AG09319 (cell line): Measurements from ENCODE around the gene SDHB.
"Not testable (repeated sequence)": the region's sequence is repeated elsewhere in the genome, so short reads cannot be mapped to it uniquely, and the experiment has no call there.

ENCODE experiments used
- DNase-seq: peaks from one replicate; pipeline ENCODE4 v3.0.0-alpha.2; 2010; ENCODE audit warnings: low read depth; ENCODE audit errors: extremely low read depth
- TF ChIP-seq, protein P1 (sequence below): IDR thresholded peaks from 2 replicates; pipeline ENCODE4 v1.5.1; 2011; ENCODE audit warnings: low read depth, mild to moderate bottlenecking, inconsistent platforms, low read length, moderate library complexity

Gene SDHB

DNA sequence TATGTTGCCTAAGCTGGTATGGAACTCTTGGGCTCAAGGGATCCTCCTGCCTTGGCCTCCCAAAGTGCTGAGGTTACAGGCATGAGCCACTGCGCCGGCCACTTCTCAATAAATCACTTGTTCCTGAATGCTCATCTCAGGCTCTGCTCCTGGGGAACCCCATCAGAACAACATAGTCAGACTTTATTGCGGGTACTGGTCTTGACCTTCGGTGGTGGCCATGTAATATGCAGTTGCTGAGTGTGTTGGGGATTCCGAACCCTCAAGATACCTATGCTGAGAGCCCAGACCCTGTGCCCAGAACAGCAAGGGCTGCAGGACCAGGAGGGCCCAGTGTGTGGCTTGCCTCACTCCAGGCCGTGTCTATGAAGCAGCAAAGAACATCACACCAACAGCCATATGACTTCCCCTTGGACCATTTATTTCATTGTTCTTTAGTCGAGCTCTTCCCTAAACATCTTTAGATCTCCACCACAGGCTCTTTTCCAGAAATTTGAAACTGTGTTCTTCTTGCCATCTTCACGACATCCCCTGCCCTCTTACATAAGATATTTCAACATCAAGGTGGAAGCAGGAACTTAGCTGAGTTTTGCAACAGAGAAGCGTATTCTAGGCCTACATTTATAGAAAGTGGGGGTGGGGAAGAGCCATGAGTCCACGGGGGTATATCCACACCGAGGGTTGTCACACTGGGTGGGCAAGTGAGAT is 12.7 kb upstream of the SDHB start:
- no peak for DNase-seq
- TF ChIP-seq, protein P1, sequence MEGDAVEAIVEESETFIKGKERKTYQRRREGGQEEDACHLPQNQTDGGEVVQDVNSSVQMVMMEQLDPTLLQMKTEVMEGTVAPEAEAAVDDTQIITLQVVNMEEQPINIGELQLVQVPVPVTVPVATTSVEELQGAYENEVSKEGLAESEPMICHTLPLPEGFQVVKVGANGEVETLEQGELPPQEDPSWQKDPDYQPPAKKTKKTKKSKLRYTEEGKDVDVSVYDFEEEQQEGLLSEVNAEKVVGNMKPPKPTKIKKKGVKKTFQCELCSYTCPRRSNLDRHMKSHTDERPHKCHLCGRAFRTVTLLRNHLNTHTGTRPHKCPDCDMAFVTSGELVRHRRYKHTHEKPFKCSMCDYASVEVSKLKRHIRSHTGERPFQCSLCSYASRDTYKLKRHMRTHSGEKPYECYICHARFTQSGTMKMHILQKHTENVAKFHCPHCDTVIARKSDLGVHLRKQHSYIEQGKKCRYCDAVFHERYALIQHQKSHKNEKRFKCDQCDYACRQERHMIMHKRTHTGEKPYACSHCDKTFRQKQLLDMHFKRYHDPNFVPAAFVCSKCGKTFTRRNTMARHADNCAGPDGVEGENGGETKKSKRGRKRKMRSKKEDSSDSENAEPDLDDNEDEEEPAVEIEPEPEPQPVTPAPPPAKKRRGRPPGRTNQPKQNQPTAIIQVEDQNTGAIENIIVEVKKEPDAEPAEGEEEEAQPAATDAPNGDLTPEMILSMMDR, result no peak

DNA sequence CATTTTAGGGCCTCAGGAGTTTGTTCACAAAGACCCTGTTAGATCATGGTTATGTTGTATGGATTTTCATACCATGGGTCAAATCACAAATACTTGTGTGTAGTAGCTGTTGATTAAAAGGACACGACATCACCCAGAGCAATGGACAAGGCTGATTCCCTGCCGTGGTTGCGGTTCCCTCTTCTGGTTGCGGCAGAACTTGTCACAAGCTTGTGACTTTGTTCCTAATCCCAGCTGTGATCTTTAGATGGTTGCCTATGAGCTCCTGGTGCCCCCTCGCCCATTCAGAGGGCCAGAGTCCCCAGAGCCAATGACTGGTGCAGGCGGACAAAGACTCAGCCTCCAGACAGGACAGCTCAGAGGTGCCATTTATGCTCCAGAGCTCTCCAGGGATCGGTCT is 11.8 kb upstream of the SDHB start:
- TF ChIP-seq, protein P1, result no peak
- no peak for DNase-seq

DNA sequence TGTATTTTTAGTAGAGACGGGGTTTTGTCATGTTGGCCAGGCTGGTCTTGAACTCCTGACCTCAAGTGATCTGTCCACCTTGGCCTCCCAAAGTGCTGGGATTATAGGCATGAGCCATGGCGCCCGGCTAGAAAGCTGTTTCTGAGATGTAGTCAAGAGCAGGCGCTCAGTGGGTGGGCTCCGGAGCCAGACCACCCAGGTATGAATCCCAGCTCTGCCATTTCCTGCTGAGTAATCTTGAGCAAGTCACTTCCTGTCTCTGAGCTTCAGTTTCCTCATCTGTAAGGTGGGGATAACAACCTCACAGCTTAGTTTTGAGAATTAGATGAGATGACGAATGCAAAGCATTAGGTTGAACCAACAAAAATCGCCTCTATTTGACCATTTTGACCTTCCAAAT is 8.9 kb upstream of the SDHB start:
- not testable (repeated sequence) for DNase-seq

DNA sequence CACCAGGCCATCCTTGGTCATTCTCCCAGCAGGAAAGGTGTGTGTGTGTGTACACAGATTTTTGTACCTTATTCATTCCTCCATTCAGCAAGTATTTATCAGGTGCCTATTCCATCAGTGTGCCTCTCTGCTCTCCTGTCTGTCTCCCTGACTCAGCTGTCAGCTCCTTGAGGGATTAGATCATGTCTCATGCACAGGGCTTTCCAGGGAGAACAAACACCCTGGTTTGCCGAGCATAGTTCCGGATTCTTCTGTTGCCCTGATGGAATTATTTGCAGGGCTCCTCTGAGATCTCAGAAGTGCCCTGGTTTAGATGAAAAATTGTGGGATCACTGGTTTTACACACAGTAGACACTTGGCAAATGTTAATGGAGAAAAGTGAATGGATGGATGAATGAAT is 8.1 kb upstream of the SDHB start:
- TF ChIP-seq, protein P1, result no peak
- DNase-seq, result no peak

DNA sequence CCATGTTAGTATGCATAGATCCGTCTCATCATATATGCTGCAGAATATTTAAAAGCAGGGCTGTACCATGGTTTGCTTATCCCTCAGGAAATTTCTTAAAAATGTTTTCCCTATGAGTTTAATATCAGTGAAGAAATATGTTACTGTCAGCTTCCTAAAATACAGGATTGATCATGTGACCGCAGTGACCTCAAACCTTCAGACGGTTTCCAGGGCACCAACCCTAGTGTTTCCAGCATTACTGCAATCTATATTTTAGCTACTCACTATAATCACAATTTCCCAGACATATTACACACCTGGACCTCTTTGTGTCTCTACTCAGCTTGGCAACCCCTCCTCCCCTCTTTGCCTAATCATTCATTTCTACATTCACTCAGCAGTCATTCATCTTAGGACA is 7.7 kb upstream of the SDHB start:
- TF ChIP-seq, protein P1, result no peak
- DNase-seq, result no peak

DNA sequence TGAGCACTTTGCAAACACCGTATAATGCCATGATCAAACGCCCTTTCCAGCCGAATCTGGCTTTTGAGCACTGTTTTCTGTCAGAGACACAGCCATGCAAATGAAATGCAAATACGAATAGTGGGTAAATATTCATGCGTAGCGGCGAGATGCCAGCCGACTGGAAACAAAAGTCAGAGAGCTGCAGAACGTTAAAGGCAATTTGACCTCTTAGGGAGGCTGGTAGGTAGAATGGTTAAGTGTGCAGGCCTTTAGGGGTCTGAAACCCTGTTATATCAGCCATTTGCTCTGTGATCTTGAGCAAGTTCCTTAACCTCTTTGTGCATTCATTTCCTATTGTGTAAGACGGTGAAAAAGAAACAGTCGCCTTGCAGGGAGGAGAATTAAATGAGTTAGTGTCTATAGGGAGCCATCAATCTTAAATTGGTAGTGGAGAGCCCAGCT is 6.5 kb upstream of the SDHB start:
- TF ChIP-seq, protein P1, result no peak
- DNase-seq, result no peak

DNA sequence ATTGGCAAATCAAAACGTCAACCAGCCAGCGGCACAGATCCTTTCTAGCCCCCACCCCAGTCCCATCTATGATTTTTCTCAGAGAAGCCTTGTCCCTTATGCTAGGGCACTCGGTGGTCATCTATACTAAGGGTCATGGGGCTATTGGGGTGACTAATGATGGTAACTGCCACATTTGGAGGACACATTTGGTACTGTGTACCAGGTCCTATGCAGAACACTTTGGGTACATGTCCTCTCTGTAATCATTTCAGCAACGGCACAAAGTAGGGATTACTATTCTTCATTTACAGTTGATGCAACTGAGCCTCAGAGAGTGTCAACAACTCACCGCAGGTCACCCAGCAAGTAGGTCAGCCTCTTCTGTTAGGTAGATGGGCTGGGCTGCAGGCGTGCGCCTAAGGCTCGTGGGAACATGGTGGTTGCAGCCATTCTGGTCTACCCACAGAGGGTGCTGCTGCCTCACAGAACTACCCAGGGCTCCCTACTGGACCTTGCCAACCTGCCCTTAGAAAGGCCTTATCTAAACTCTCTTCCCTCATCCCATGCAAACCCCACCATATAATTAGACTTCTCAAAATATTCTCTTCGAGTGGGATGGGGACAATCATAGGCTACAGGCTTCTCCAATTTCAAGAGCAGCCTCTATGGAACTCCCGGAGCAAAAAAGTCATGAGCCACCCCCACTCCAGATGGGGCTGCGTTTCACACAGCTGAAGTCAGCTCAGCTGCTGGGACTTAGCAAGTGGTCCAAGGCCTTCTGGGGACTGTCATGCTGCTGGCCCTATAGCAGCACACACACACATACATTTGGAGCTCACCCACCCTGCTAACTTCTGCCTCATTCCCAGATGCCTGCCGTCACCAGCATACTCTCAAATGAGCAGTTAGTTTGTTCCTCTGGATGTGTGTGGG is 5.8 kb upstream of the SDHB start:
- TF ChIP-seq, protein P1, result peak; percentile 85
- DNase-seq, result peak; percentile 46
